Uterus (tissue), 2 donors: ENCODE results near the gene TSPO.

Source experiments
- POLR2A ChIP-seq, 2 donors: fragments of 450-650 bp; IDR thresholded peaks; one replicate each; pipeline ENCODE4 v1.6.1; 2016; ENCODE audit warnings: antibody characterized with exemption in 2 of 2, mild to moderate bottlenecking in 1 of 2, moderate library complexity in 1 of 2
- TF ChIP-seq, protein P1 (sequence below), 4 experiments: fragments of 200-600 bp in 2 of 4; fragments of 450-650 bp in 2 of 4; sonication (generic) in 2 of 4; IDR thresholded peaks; one replicate each; pipeline ENCODE4 v1.5.1; 2016 to 2019; ENCODE audit warnings: antibody characterized with exemption in 4 of 4, mild to moderate bottlenecking in 2 of 4, moderate library complexity in 1 of 4

- TF ChIP-seq, protein P1, sequence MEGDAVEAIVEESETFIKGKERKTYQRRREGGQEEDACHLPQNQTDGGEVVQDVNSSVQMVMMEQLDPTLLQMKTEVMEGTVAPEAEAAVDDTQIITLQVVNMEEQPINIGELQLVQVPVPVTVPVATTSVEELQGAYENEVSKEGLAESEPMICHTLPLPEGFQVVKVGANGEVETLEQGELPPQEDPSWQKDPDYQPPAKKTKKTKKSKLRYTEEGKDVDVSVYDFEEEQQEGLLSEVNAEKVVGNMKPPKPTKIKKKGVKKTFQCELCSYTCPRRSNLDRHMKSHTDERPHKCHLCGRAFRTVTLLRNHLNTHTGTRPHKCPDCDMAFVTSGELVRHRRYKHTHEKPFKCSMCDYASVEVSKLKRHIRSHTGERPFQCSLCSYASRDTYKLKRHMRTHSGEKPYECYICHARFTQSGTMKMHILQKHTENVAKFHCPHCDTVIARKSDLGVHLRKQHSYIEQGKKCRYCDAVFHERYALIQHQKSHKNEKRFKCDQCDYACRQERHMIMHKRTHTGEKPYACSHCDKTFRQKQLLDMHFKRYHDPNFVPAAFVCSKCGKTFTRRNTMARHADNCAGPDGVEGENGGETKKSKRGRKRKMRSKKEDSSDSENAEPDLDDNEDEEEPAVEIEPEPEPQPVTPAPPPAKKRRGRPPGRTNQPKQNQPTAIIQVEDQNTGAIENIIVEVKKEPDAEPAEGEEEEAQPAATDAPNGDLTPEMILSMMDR (IDR thresholded peaks at IDR 0.05), result peak in 1 of 4 experiments; percentile 8
- peak; percentile 38 to 73 for TF ChIP-seq POLR2A (IDR thresholded peaks at IDR 0.05)
Measured at GRCh38 chr22:43186272-43187170, 35.2 kb downstream of the TSPO start, which contains the start of gene TTLL12.
